GM19452 (cell line): ENCODE data around the gene NRDC.

Experiments used
- ATAC-seq: cut with Tn5 transposase; IDR thresholded peaks from one replicate; pipeline ENCODE4 v1.9.1; 2021; ENCODE audit not compliant: unreplicated experiment

NRDC gene

GRCh38 chr1:51784997-51785421 lies 93.5 kb downstream of the NRDC start:
- no peak for ATAC-seq

- no peak for ATAC-seq
Measured at GRCh38 chr1:51780927-51781326, 97.6 kb downstream of the NRDC start.

- ATAC-seq = no peak
Measured at GRCh38 chr1:51776408-51776807, 102.1 kb downstream of the NRDC start.

- ATAC-seq = no peak
Measured at GRCh38 chr1:51768971-51769588, 109.4 kb downstream of the NRDC start.

GRCh38 chr1:51761351-51761750 lies 117.2 kb downstream of the NRDC start:
- no peak for ATAC-seq

GRCh38 chr1:51760872-51761271 lies 117.7 kb downstream of the NRDC start:
- no peak for ATAC-seq

- ATAC-seq = no peak
Measured at GRCh38 chr1:51758310-51758709, 120.2 kb downstream of the NRDC start.

- ATAC-seq = no peak
Measured at GRCh38 chr1:51756290-51756689, 122.2 kb downstream of the NRDC start.

- no peak for ATAC-seq
Measured at GRCh38 chr1:51755437-51755836, 123.1 kb downstream of the NRDC start.

GRCh38 chr1:51754666-51755065 lies 123.9 kb downstream of the NRDC start:
- no peak for ATAC-seq

- ATAC-seq = no peak
Measured at GRCh38 chr1:51753969-51754368, 124.6 kb downstream of the NRDC start.

GRCh38 chr1:51752073-51752948 lies 126.2 kb downstream of the NRDC start:
- no peak for ATAC-seq

GRCh38 chr1:51750729-51751128 lies 127.8 kb downstream of the NRDC start:
- ATAC-seq = no peak

- ATAC-seq = no peak
Measured at GRCh38 chr1:51750218-51750617, 128.3 kb downstream of the NRDC start.

GRCh38 chr1:51749151-51749550 lies 129.4 kb downstream of the NRDC start:
- ATAC-seq = no peak

GRCh38 chr1:51745304-51745570 lies 133.3 kb downstream of the NRDC start:
- no peak for ATAC-seq

GRCh38 chr1:51744506-51745303 lies 133.8 kb downstream of the NRDC start:
- ATAC-seq = no peak

GRCh38 chr1:51741121-51741681 lies 137.3 kb downstream of the NRDC start:
- no peak for ATAC-seq

- ATAC-seq = no peak
Measured at GRCh38 chr1:51740652-51741051, 137.9 kb downstream of the NRDC start.
